Neural progenitor cell (in vitro differentiated cells): ENCODE results near the gene CDKN2AIPNL. TPM values are rescaled to one million over a fixed set of nuclear protein-coding genes. Genes with fewer than 3 reads are reported as not detected.
A peak's percentile ranks its signal among the peaks of the same experiment; 100 is the strongest.
"Not testable (repeated sequence)": the region's sequence is repeated elsewhere in the genome, so short reads cannot be mapped to it uniquely, and the experiment has no call there.

ENCODE experiments used
- DNase-seq: peaks from one replicate; pipeline ENCODE4 v3.0.0-alpha.2; 2016; ENCODE audit warnings: low spot score
- H2AFZ ChIP-seq: fragments of 200-600 bp; sonication (generic); replicated peaks from 2 replicates; pipeline ENCODE4 v1.6.1; 2016; ENCODE audit warnings: antibody characterized with exemption
- H3F3A ChIP-seq: fragments of 200-600 bp; sonication (generic); 2 replicates; pipeline ENCODE4 v1.6.1; 2016; ENCODE audit warnings: antibody characterized with exemption, low read depth
- H3K27ac ChIP-seq: fragments of 200-600 bp; sonication (generic); 2 replicates; pipeline ENCODE4 v1.5.1; 2016; ENCODE audit warnings: mild to moderate bottlenecking
- H3K27me3 ChIP-seq: fragments of 200-600 bp; sonication (generic); 2 replicates; pipeline ENCODE4 v1.6.1; 2016; ENCODE audit warnings: mild to moderate bottlenecking, moderate library complexity
- H3K36me3 ChIP-seq: fragments of 200-600 bp; sonication (generic); 2 replicates; pipeline ENCODE4 v1.5.1; 2016
- H3K4me1 ChIP-seq: fragments of 200-600 bp; sonication (generic); 2 replicates; pipeline ENCODE4 v1.6.1; 2016; ENCODE audit warnings: mixed run types
- H3K4me2 ChIP-seq: fragments of 200-600 bp; sonication (generic); 2 replicates; pipeline ENCODE4 v1.6.1; 2016
- H3K4me3 ChIP-seq: fragments of 200-600 bp; sonication (generic); 2 replicates; pipeline ENCODE4 v1.5.1; 2016
- H3K79me2 ChIP-seq: fragments of 200-600 bp; sonication (generic); 2 replicates; pipeline ENCODE4 v1.6.1; 2016; ENCODE audit warnings: low read depth
- H3K9ac ChIP-seq: fragments of 200-600 bp; sonication (generic); 2 replicates; pipeline ENCODE4 v1.6.1; 2016
- H3K9me3 ChIP-seq: fragments of 200-600 bp; sonication (generic); 2 replicates; pipeline ENCODE4 v1.5.1; 2016; ENCODE audit warnings: low read depth
- H4K20me1 ChIP-seq: fragments of 200-600 bp; sonication (generic); 2 replicates; pipeline ENCODE4 v1.6.1; 2016; ENCODE audit warnings: low read depth
- H3K27ac Mint-ChIP-seq: 3 replicates; pipeline ENCODE4 v1.8.0; 2021; ENCODE audit warnings: mixed read lengths
- H3K27me3 Mint-ChIP-seq: 2 replicates; pipeline ENCODE4 v1.8.0; 2022; ENCODE audit warnings: low read depth, mild to moderate bottlenecking, inconsistent platforms, moderate library complexity, mixed read lengths; ENCODE audit not compliant: insufficient read depth
- H3K36me3 Mint-ChIP-seq: 3 replicates; pipeline ENCODE4 v1.8.0; 2021; ENCODE audit warnings: mixed read lengths
- H3K4me1 Mint-ChIP-seq: 3 replicates; pipeline ENCODE4 v1.8.0; 2021; ENCODE audit warnings: mixed read lengths
- H3K4me3 Mint-ChIP-seq: 3 replicates; pipeline ENCODE4 v1.8.0; 2021; ENCODE audit warnings: mild to moderate bottlenecking, moderate library complexity, mixed read lengths
- H3K9me3 Mint-ChIP-seq: 3 replicates; pipeline ENCODE4 v1.8.0; 2020; ENCODE audit warnings: mixed read lengths
- CTCF ChIP-seq: fragments of 200-600 bp; sonication (generic); IDR thresholded peaks from 2 replicates; pipeline ENCODE4 v1.5.1; 2017; ENCODE audit warnings: antibody characterized with exemption, mild to moderate bottlenecking
- EZH2 ChIP-seq: fragments of 200-600 bp; sonication (generic); IDR thresholded peaks from 2 replicates; pipeline ENCODE4 v1.6.1; 2017; ENCODE audit warnings: antibody characterized with exemption, mild to moderate bottlenecking, moderate library complexity
- EZH2phosphoT487 ChIP-seq: fragments of 200-600 bp; sonication (generic); IDR thresholded peaks from 2 replicates; pipeline ENCODE4 v1.6.1; 2017; ENCODE audit warnings: antibody characterized with exemption
- total RNA-seq: library from RNA; depleted of rRNA; stranded (reverse); fragments of >200 nt; gene quantifications from 2 replicates; pipeline ENCODE4 v1.2.3, GENCODE V29; 2015; ENCODE audit warnings: low replicate concordance

The CDKN2AIPNL gene
- total RNA-seq, 1 donor from 2014 or later, result 78.9 TPM

GRCh38 chr5:134374232-134374631 lies 37.4 kb downstream of the CDKN2AIPNL start:
- no peak overlapping the region for H3K9ac ChIP-seq
- H3K4me1 Mint-ChIP-seq, result peaks cover 21% of the 10 kb centered on the region
- no peak overlapping the region for H3K4me3 Mint-ChIP-seq
- H3K27me3 Mint-ChIP-seq, result peaks cover 7% of the 10 kb centered on the region
- DNase-seq, result no peak
- peaks cover 6% of the 10 kb centered on the region for H3K36me3 Mint-ChIP-seq
- TF ChIP-seq CTCF (no peak), EZH2 (no peak), EZH2phosphoT487 (no peak)
- peaks cover 71% of the 10 kb centered on the region for H4K20me1 ChIP-seq
- peaks cover 90% of the 10 kb centered on the region for H3K79me2 ChIP-seq
- H3K27ac Mint-ChIP-seq, result no peak overlapping the region
- H3K9me3 Mint-ChIP-seq, result peaks cover 2% of the 10 kb centered on the region
- no peak overlapping the region for H3K27ac ChIP-seq
- H3K36me3 ChIP-seq, result peaks cover 10% of the 10 kb centered on the region
- H3K4me1 ChIP-seq, result peaks cover 6% of the 10 kb centered on the region
- no peaks in the 10 kb centered on the region for H3K27me3 ChIP-seq
- H2AFZ ChIP-seq, result no peak overlapping the region
- peaks cover 13% of the 10 kb centered on the region for H3F3A ChIP-seq
- no peak overlapping the region for H3K4me2 ChIP-seq
- no peaks in the 10 kb centered on the region for H3K9me3 ChIP-seq
- no peak overlapping the region for H3K4me3 ChIP-seq

- H3K4me3 ChIP-seq, H3K36me3 Mint-ChIP-seq, H2AFZ ChIP-seq, H3K27ac Mint-ChIP-seq, DNase-seq, H3K9me3 ChIP-seq, H3K4me1 ChIP-seq, H3K36me3 ChIP-seq, H3K27me3 ChIP-seq, H3K9me3 Mint-ChIP-seq, H3K27me3 Mint-ChIP-seq, H3K27ac ChIP-seq, H3K9ac ChIP-seq: not testable (repeated sequence)
- peaks cover 21% of the 10 kb centered on the region for H3K4me1 Mint-ChIP-seq
- peak overlapping the region; percentile 76 for H3K4me2 ChIP-seq
- H3F3A ChIP-seq, result peaks cover 13% of the 10 kb centered on the region
- peaks cover 84% of the 10 kb centered on the region for H3K79me2 ChIP-seq
- peaks cover 65% of the 10 kb centered on the region for H4K20me1 ChIP-seq
- H3K4me3 Mint-ChIP-seq, result peak overlapping the region; percentile 78
Measured at GRCh38 chr5:134373633-134374032, 38.0 kb downstream of the CDKN2AIPNL start.

GRCh38 chr5:134371834-134372340 lies 39.8 kb downstream of the CDKN2AIPNL start:
- Mint-ChIP-seq H3K4me1 (peaks cover 26% of the 10 kb centered on the region), H3K36me3 (peaks cover 9% of the 10 kb centered on the region), H3K4me3 (peak overlapping the region; percentile 98), H3K9me3 (peaks cover 4% of the 10 kb centered on the region), H3K27ac (peak overlapping the region; percentile 98), H3K27me3 (peaks cover 7% of the 10 kb centered on the region)
- H3K9ac ChIP-seq, result peak overlapping the region; percentile 95
- H2AFZ ChIP-seq, result peak overlapping the region; percentile 34
- H3K27ac ChIP-seq, result peak overlapping the region; percentile 99
- H4K20me1 ChIP-seq, result peaks cover 47% of the 10 kb centered on the region
- no peaks in the 10 kb centered on the region for H3K27me3 ChIP-seq
- peak overlapping the region; percentile 76 for H3K4me2 ChIP-seq
- peaks cover 11% of the 10 kb centered on the region for H3K36me3 ChIP-seq
- H3K4me1 ChIP-seq, result peaks cover 6% of the 10 kb centered on the region
- peak; percentile 88 for DNase-seq
- no peaks in the 10 kb centered on the region for H3K9me3 ChIP-seq
- H3F3A ChIP-seq, result peaks cover 19% of the 10 kb centered on the region
- no peak for TF ChIP-seq EZH2phosphoT487
- no peak for TF ChIP-seq EZH2
- no peak for TF ChIP-seq CTCF
- peaks cover 67% of the 10 kb centered on the region for H3K79me2 ChIP-seq
- peak overlapping the region; percentile 84 for H3K4me3 ChIP-seq
